Loucy (cell line): ENCODE results near the gene HRH4.

Experiments used
- H2AFZ ChIP-seq: fragments of 200-600 bp; sonication (generic); 2 replicates; pipeline ENCODE4 v1.6.0; 2016; ENCODE audit warnings: antibody characterized with exemption, mild to moderate bottlenecking, low read length, moderate library complexity
- H3F3A ChIP-seq: fragments of 200-600 bp; 2 replicates; pipeline ENCODE4 v1.6.0; 2016; ENCODE audit warnings: antibody characterized with exemption, low read depth, mild to moderate bottlenecking
- H3K27me3 ChIP-seq: fragments of 200-600 bp; sonication (generic); 2 replicates; pipeline ENCODE4 v1.6.1; 2014; ENCODE audit warnings: low read length, mild to moderate bottlenecking; ENCODE audit not compliant: insufficient read depth, poor library complexity, severe bottlenecking
- H3K36me3 ChIP-seq: fragments of 200-600 bp; sonication (generic); 2 replicates; pipeline ENCODE4 v1.6.1; 2016; ENCODE audit warnings: low read length; ENCODE audit not compliant: insufficient read depth
- H3K4me1 ChIP-seq: fragments of 200-600 bp; sonication (generic); 2 replicates; pipeline ENCODE4 v1.5.1; 2014; ENCODE audit warnings: low read length, mild to moderate bottlenecking; ENCODE audit not compliant: insufficient read depth, poor library complexity, severe bottlenecking
- H3K4me2 ChIP-seq: fragments of 200-600 bp; sonication (generic); 2 replicates; pipeline ENCODE4 v1.6.0; 2014; ENCODE audit warnings: antibody characterized with exemption, low read length, low read depth, mild to moderate bottlenecking; ENCODE audit not compliant: poor library complexity, severe bottlenecking
- H3K4me3 ChIP-seq: fragments of 200-600 bp; sonication (generic); 2 replicates; pipeline ENCODE4 v1.5.1; 2014; ENCODE audit warnings: low read length, mild to moderate bottlenecking, mixed read lengths; ENCODE audit not compliant: poor library complexity, severe bottlenecking
- H3K79me2 ChIP-seq: fragments of 200-600 bp; sonication (generic); 2 replicates; pipeline ENCODE4 v1.6.1; 2014; ENCODE audit warnings: low read length; ENCODE audit not compliant: insufficient read depth
- H3K9ac ChIP-seq: fragments of 200-600 bp; sonication (generic); 2 replicates; pipeline ENCODE4 v1.6.0; 2014; ENCODE audit warnings: mild to moderate bottlenecking, low read depth, low read length, moderate library complexity; ENCODE audit not compliant: poor library complexity, severe bottlenecking
- H3K9me2 ChIP-seq: fragments of 200-600 bp; sonication (generic); replicated peaks from 2 replicates; pipeline ENCODE4 v1.6.1; 2016; ENCODE audit warnings: low read depth, low read length, mixed read lengths
- H3K9me3 ChIP-seq: fragments of 200-600 bp; sonication (generic); 2 replicates; pipeline ENCODE4 v1.6.1; 2014; ENCODE audit warnings: mild to moderate bottlenecking, antibody characterized with exemption, low read length, low read depth; ENCODE audit not compliant: insufficient read depth
- H4K20me1 ChIP-seq: fragments of 200-600 bp; sonication (generic); 2 replicates; pipeline ENCODE4 v1.6.0; 2014; ENCODE audit warnings: antibody characterized with exemption, low read length, mild to moderate bottlenecking; ENCODE audit not compliant: insufficient read depth, poor library complexity, severe bottlenecking
- CTCF ChIP-seq: fragments of 200-600 bp; sonication (generic); conservative IDR thresholded peaks from 2 replicates; pipeline ENCODE4 v1.5.1; 2014; ENCODE audit warnings: mild to moderate bottlenecking, antibody characterized with exemption, low read length
- EZH2phosphoT487 ChIP-seq: fragments of 200-600 bp; IDR thresholded peaks from 2 replicates; pipeline ENCODE4 v1.6.1; 2018; ENCODE audit warnings: antibody characterized with exemption, mild to moderate bottlenecking, moderate library complexity, borderline replicate concordance

Gene HRH4

DNA sequence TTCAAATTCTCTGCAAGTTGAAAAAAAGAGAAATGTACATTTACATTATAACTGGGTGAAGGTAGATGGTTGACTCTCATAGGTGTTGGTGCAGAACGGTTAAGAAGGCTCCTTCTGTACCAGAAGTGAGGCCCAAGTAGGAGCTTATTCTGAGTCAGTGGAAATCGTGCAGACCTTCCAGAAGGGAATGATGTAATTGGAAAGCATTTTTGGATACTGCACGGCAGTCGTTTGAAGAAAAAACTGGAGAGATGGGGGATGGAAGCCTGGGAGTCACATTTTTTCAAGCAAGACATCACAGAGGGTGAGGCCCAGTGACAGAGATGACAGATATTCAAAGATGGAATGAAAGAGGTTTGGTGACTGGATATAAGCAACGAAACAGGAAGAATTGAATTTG, 39.4 kb downstream of the HRH4 start:
- Histone ChIP-seq H3K9me3 (no peaks in the 10 kb centered on the region), H3K4me2 (no peak overlapping the region), H3K27me3 (no peaks in the 10 kb centered on the region), H3K36me3 (no peaks in the 10 kb centered on the region), H2AFZ (no peak overlapping the region), H3K9me2 (no peaks in the 10 kb centered on the region), H3F3A (no peaks in the 10 kb centered on the region), H3K79me2 (no peaks in the 10 kb centered on the region), H4K20me1 (no peaks in the 10 kb centered on the region), H3K4me1 (no peaks in the 10 kb centered on the region), H3K9ac (no peak overlapping the region), H3K4me3 (no peak overlapping the region)
- TF ChIP-seq EZH2phosphoT487 (no peak), CTCF (no peak)

DNA sequence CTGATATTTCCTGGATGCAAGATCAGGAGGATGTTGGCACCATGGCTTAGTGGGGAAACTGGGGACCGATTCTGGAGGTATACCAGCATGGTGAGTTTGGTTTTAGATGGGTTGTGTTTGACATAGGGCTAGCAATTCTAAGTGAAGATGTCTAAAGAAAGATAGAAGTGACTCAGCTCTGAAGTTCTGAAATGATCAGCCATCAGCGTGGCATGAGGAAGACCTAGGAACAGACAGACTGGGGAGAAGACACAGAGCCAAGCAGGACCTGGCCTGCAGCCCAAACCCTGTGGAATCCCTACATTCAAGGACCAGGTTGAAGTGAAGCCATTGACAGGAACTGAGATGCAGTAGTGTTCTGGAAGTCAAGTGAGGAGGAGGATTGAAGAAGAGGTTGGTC, 39.8 kb downstream of the HRH4 start:
- no peaks in the 10 kb centered on the region for H3K27me3 ChIP-seq
- H3K79me2 ChIP-seq, result no peaks in the 10 kb centered on the region
- H3K9ac ChIP-seq, result no peak overlapping the region
- H3K36me3 ChIP-seq, result no peaks in the 10 kb centered on the region
- H3K4me2 ChIP-seq, result no peak overlapping the region
- H3K4me1 ChIP-seq, result no peaks in the 10 kb centered on the region
- TF ChIP-seq CTCF (no peak), EZH2phosphoT487 (no peak)
- no peaks in the 10 kb centered on the region for H3K9me3 ChIP-seq
- H2AFZ ChIP-seq, result no peak overlapping the region
- no peaks in the 10 kb centered on the region for H3F3A ChIP-seq
- no peaks in the 10 kb centered on the region for H4K20me1 ChIP-seq
- H3K4me3 ChIP-seq, result no peak overlapping the region
- no peaks in the 10 kb centered on the region for H3K9me2 ChIP-seq

- no peak overlapping the region for H3K4me3 ChIP-seq
- no peaks in the 10 kb centered on the region for H3K9me2 ChIP-seq
- H4K20me1 ChIP-seq, result no peaks in the 10 kb centered on the region
- H3K4me2 ChIP-seq, result no peak overlapping the region
- no peaks in the 10 kb centered on the region for H3K9me3 ChIP-seq
- no peaks in the 10 kb centered on the region for H3K79me2 ChIP-seq
- H3K27me3 ChIP-seq, result no peaks in the 10 kb centered on the region
- H3K36me3 ChIP-seq, result no peaks in the 10 kb centered on the region
- H3K9ac ChIP-seq, result no peak overlapping the region
- H3K4me1 ChIP-seq, result no peaks in the 10 kb centered on the region
- no peaks in the 10 kb centered on the region for H3F3A ChIP-seq
- no peak overlapping the region for H2AFZ ChIP-seq
- no peak for TF ChIP-seq CTCF
- no peak for TF ChIP-seq EZH2phosphoT487
Measured at GRCh38 chr18:24500766-24501165, 40.3 kb downstream of the HRH4 start.
